CD4-positive, alpha-beta T cell (primary cell): ENCODE results near the gene KRTAP21-1. TPM values are rescaled to one million over a fixed set of nuclear protein-coding genes. Genes with fewer than 3 reads are reported as not detected.

Source experiments
- ATAC-seq: fragments of 200-7000 bp; cut with Tn5 transposase; one replicate; pipeline ENCODE4 v1.10.0; 2022; ENCODE audit warnings: mild to moderate bottlenecking; ENCODE audit not compliant: poor library complexity
- CTCF ChIA-PET: fragments of 350-600 bp; sonication (Branson Sonifier 250); formaldehyde crosslinking; loops from one replicate; lab custom pipeline; 2021; ENCODE audit warnings: antibody characterized with exemption, inconsistent platforms; lab: Charles Lee
- POLR2A ChIA-PET: fragments of 350-600 bp; sonication (Branson Sonifier 250); formaldehyde crosslinking; loops from one replicate; lab custom pipeline; 2021; ENCODE audit warnings: antibody characterized with exemption, inconsistent platforms; lab: Charles Lee
- DNase-seq, 14 experiments: peaks; one replicate each; pipeline ENCODE4 v3.0.0-alpha.2; 2013 to 2020; ENCODE audit warnings: mixed read lengths in 2 of 14
- H3K27ac ChIP-seq, 2 donors: one replicate each; pipeline versions ENCODE4 v1.5.1 to v1.7.0; 2013; ENCODE audit warnings: low read length in 2 of 2, low read depth in 1 of 2, mild to moderate bottlenecking in 1 of 2
- H3K27me3 ChIP-seq, 2 experiments: 1 replicate in 1 of 2; 2 replicates in 1 of 2; pipeline versions ENCODE4 v1.6.1 to v1.7.0; 2013; ENCODE audit warnings: low read length in 2 of 2, control low read depth in 1 of 2, mild to moderate bottlenecking in 1 of 2, moderate library complexity in 1 of 2; ENCODE audit not compliant: insufficient read depth in 2 of 2, control insufficient read depth in 1 of 2
- H3K36me3 ChIP-seq: one replicate; pipeline ENCODE4 v1.6.1; 2013; ENCODE audit warnings: low read length, control low read depth; ENCODE audit not compliant: insufficient read depth
- H3K4me1 ChIP-seq: one replicate; pipeline ENCODE4 v1.6.1; 2013; ENCODE audit warnings: low read length, control low read depth; ENCODE audit not compliant: insufficient read depth
- H3K4me3 ChIP-seq: one replicate; pipeline ENCODE4 v1.5.1; 2013; ENCODE audit warnings: mild to moderate bottlenecking, low read length, moderate library complexity
- H3K9me3 ChIP-seq, 2 experiments: 1 replicate in 1 of 2; 2 replicates in 1 of 2; pipeline versions ENCODE4 v1.6.1 to v1.7.0; 2013; ENCODE audit warnings: low read length in 2 of 2, mild to moderate bottlenecking in 2 of 2, control low read depth in 1 of 2, moderate library complexity in 1 of 2; ENCODE audit not compliant: control insufficient read depth in 1 of 2, insufficient read depth in 1 of 2
- H3K27ac Mint-ChIP-seq: one replicate; pipeline ENCODE4 v1.8.0; 2020; ENCODE audit warnings: mixed read lengths
- H3K27me3 Mint-ChIP-seq: one replicate; pipeline ENCODE4 v1.8.0; 2021; ENCODE audit warnings: mixed read lengths
- H3K36me3 Mint-ChIP-seq: one replicate; pipeline ENCODE4 v1.8.0; 2021; ENCODE audit warnings: low read depth, mixed read lengths
- H3K4me1 Mint-ChIP-seq: one replicate; pipeline ENCODE4 v1.8.0; 2021; ENCODE audit warnings: low read depth, mixed read lengths
- H3K4me3 Mint-ChIP-seq: one replicate; pipeline ENCODE4 v1.8.0; 2020; ENCODE audit warnings: mild to moderate bottlenecking, mixed read lengths
- H3K9me3 Mint-ChIP-seq: one replicate; pipeline ENCODE4 v1.8.0; 2020; ENCODE audit warnings: mixed read lengths
- CTCF ChIP-seq: fragments of 200-600 bp; IDR thresholded peaks from one replicate; pipeline ENCODE4 v1.8.0; 2022; ENCODE audit warnings: antibody characterized with exemption, mild to moderate bottlenecking
- intact Hi-C, 2 experiments: fragments of 100-400 bp; cut with DNase I in 1 of 2; cut with micrococcal nuclease in 1 of 2; formaldehyde crosslinking; loops; one replicate each; pipeline versions ENCODE4 v1.15.1 to v1.9.0; 2023 to 2025; cut with DNase I, micrococcal nuclease
- total RNA-seq, 174 experiments: library from RNA in 2 of 174; stranded (reverse) in 2 of 174; gene quantifications; one replicate each; pipeline ENCODE4 v1.2.3 and lab custom pipeline; 2021 to 2026

KRTAP21-1 gene
- total RNA-seq, 2 experiments from 2014 or later: not detected

- no peak within 1 kb of the TSS for H3K27ac Mint-ChIP-seq
- H3K4me3 Mint-ChIP-seq: no peak within 1 kb of the TSS
- no peaks in the 10 kb centered on the region for H3K9me3 ChIP-seq
- intact Hi-C loops: no loop called here
- ATAC-seq: no peak
- no peak within 1 kb of the TSS for H3K4me3 ChIP-seq
- ChIA-PET CTCF (no interaction called here), POLR2A (no interaction called here)
- H3K36me3 Mint-ChIP-seq: no peaks in the 10 kb centered on the region
- TF ChIP-seq CTCF: no peak
- H3K4me1 Mint-ChIP-seq: no peaks in the 10 kb centered on the region
- no peaks in the 10 kb centered on the region for H3K36me3 ChIP-seq
- no peaks in the 10 kb centered on the region for H3K4me1 ChIP-seq
- no peaks in the 10 kb centered on the region for H3K9me3 Mint-ChIP-seq
- no peaks in the 10 kb centered on the region for H3K27me3 Mint-ChIP-seq
- no peaks in the 10 kb centered on the region for H3K27me3 ChIP-seq
- DNase-seq: peak in 1 of 14 experiments; percentile 2
- no peak within 1 kb of the TSS for H3K27ac ChIP-seq
Measured at GRCh38 chr21:30718239-30718909, 36.9 kb downstream of the KRTAP21-1 start, which contains the start of gene KRTAP21-3. TSS of gene KRTAP21-3 (minus strand) at chr21:30718777. CDS start at chr21:30718759, 18 bp downstream.

GRCh38 chr21:30717105-30717504 is 38.1 kb downstream of the KRTAP21-1 start:
- Mint-ChIP-seq H3K27me3 (no peaks in the 10 kb centered on the region), H3K36me3 (no peaks in the 10 kb centered on the region), H3K4me1 (no peaks in the 10 kb centered on the region), H3K9me3 (no peaks in the 10 kb centered on the region), H3K4me3 (no peak overlapping the region), H3K27ac (no peak overlapping the region)
- ChIA-PET POLR2A (no interaction called here), CTCF (interaction anchor here (0.7 kb wide), 1 partner anchor 186 kb away, joined by 3 read pairs; no protein-coding TSS in a partner anchor)
- Histone ChIP-seq H3K4me1 (no peaks in the 10 kb centered on the region), H3K4me3 (no peak overlapping the region), H3K36me3 (no peaks in the 10 kb centered on the region), H3K27ac (no peak overlapping the region), H3K9me3 (no peaks in the 10 kb centered on the region), H3K27me3 (no peaks in the 10 kb centered on the region)
- ATAC-seq (no peak), DNase-seq (no peak)
- intact Hi-C loops: no loop called here
- no peak for TF ChIP-seq CTCF

GRCh38 chr21:30714946-30715345 is 40.3 kb downstream of the KRTAP21-1 start:
- Mint-ChIP-seq H3K27ac (no peak overlapping the region), H3K9me3 (no peaks in the 10 kb centered on the region), H3K36me3 (no peaks in the 10 kb centered on the region), H3K4me3 (no peak overlapping the region), H3K27me3 (no peaks in the 10 kb centered on the region), H3K4me1 (no peaks in the 10 kb centered on the region)
- no peaks in the 10 kb centered on the region for H3K4me1 ChIP-seq
- H3K36me3 ChIP-seq: no peaks in the 10 kb centered on the region
- TF ChIP-seq CTCF: no peak
- H3K9me3 ChIP-seq: no peaks in the 10 kb centered on the region
- ChIA-PET CTCF (no interaction called here), POLR2A (no interaction called here)
- ATAC-seq (no peak), DNase-seq (no peak)
- no peak overlapping the region for H3K27ac ChIP-seq
- no peak overlapping the region for H3K4me3 ChIP-seq
- H3K27me3 ChIP-seq: no peaks in the 10 kb centered on the region
- intact Hi-C loops: no loop called here
